ENCODE results near the gene SPATA25. TPM values are rescaled to one million over a fixed set of nuclear protein-coding genes. Genes with fewer than 3 reads are reported as not detected.
"Not testable (repeated sequence)": the region's sequence is repeated elsewhere in the genome, so short reads cannot be mapped to it uniquely, and the experiment has no call there.

Gene SPATA25
- total RNA-seq, 1 donor from 2014 or later, result 2.0 TPM

DNA sequence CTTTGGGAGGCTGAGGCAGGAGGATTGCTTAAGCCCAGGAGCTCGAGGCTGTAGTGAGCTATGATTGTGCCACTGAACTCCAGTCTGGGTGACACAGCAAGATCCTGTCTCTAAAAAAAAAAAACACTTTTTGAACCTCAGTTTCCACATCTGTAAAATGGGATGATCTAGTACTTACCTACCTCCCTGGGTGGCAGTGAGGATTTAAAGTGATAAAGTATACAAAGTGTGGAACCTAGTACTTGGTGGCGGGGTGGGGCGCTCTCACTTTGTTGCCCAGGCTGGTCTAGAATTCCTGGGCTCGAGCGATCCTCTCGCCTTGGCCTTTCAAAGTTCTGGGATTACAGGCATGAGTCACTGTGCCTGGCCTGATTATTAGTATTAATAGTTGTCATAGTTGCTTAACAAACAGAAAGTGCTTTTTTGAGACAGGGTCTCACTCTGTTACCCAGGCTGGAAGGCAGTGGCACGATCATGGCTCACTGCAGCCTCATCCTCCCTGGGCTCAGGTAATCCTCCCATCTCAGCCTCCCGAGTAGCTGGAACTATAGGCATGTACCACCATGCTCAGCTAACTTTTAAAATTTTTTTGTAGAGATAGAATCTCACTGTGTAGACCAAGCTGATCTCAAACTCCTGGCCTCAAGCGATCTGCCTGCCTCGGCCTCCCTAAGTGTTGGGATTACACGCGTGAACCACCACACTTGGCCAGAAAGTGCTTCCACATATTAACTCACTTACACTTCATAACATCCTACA lies 31.5 kb upstream of the SPATA25 start:
- intact Hi-C loops (cut with DNase I), result no loop called here
- DNase-seq (ENCODE audit: missing footprints) (no peak), ATAC-seq (no peak)

- DNase-seq (ENCODE audit: missing footprints) (no peak), ATAC-seq (peak; percentile 57)
- intact Hi-C loops (cut with DNase I), result no loop called here
Measured at GRCh38 chr20:45918182-45918737, 30.8 kb upstream of the SPATA25 start.

- ATAC-seq (peak; percentile 30), DNase-seq (ENCODE audit: missing footprints) (no peak)
- intact Hi-C loops (cut with DNase I), result no loop called here
Measured at GRCh38 chr20:45917790-45918141, 30.3 kb upstream of the SPATA25 start.

GRCh38 chr20:45913116-45913515 lies 25.7 kb upstream of the SPATA25 start:
- intact Hi-C loops (cut with DNase I), result no loop called here
- no peak for ATAC-seq

GRCh38 chr20:45912344-45912682 lies 24.9 kb upstream of the SPATA25 start:
- intact Hi-C loops (cut with DNase I), result no loop called here
- ATAC-seq (no peak), DNase-seq (ENCODE audit: missing footprints) (no peak)

More at GRCh38 chr20:45913116-45913515, 25.7 kb upstream of the SPATA25 start:
- DNase-seq (ENCODE audit: missing footprints), result no peak

- intact Hi-C loops (cut with DNase I), result loop anchor here (2.0 kb wide), 1 partner anchor 23 kb away; the partner anchor contains the start of gene PCIF1
- DNase-seq (ENCODE audit: missing footprints) (peak; percentile 90), ATAC-seq (peak; percentile 78)
Measured at GRCh38 chr20:45911486-45912343, 24.3 kb upstream of the SPATA25 start, which contains the start of gene PLTP. PLTP (minus strand) TSS chr20:45912155; CDS start chr20:45911452, 703 bp downstream.

DNA sequence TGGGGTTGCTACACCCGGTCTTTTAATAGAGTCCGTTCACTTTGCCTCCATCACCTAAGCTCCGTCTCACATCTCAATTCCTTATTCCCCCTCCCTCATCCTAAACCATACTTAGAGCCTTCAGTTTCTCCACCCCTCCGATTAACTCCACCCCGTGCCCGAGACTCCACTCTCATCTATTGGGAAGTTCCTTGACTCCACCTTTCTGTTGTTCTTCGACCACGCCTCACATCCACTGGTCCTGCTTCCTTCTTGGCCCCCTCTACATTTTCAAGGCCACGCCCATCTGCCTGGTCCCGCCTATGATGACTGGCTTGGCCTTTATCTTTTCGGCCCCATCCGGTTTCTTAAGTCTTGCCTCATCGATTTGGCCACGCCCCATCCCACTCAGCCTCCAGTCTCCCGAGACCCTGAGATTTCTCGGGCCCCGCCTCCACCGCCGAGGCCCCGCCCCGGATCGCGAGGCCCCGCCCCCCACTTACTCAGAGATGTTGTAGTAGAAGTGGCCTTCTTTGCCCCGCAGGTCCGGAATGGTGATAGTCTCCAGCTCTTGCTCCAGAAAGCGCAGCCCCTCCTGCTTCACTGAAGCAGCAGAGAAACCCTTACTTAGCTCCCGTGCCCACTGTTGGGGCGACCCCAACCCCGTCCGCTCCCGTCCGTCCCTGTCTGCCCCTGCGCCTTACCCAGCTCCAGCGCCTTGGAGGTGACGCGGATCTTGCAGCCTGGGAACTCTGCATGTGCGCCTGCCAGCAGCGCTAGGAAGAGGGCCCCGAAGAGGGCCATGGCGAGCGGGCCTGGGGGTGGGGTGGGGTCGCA lies 23.5 kb upstream of the SPATA25 start:
- peak; percentile 84 for ATAC-seq
- DNase-seq (ENCODE audit: missing footprints), result peak; percentile 96
- intact Hi-C loops (cut with DNase I), result loop anchor here (1.0 to 2.0 kb wide), 2 partner anchors 19 to 24 kb away; partner anchors contain the start of gene PCIF1

DNA sequence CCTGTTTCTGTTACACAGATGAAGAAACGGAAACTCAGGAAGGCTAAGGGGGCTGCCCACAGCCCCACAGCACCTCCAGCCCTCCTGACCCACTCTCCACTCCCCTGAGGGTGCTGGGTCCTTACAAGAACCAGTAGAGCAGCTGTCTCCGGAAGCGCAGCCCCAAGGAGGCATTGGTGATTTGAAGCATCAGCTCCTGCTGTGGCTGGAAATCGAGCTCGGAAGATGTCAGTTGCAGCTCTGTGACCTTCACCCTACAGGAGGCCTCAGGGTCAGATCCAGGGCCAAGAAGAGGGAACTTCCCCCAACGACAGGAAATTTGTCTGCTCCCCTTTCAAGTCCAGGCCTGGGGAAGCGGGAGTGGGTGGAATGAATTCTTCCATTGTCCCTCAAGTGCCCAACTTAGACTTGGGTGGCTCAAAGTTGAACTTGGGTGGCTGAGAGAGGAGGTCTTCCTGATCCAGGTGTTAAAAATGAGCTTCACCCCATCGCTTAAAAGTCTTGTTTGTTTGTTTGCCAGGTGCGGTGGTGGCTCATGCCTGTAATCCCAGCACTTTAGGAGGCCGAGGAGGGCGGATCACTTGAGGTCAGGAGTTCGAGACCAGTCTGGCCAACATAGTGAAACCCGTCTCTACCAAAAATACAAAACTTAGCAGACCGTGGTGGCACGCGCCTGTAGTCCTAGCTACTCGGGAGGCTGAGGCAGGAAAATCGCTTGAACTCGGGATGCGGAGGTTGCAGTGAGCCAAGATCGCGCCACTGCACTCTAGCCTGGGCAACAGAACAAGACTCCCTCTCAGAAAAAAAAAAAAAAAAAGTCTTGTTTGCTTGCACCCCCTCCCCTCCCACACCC lies 22.6 kb upstream of the SPATA25 start:
- no peak for DNase-seq (ENCODE audit: missing footprints)
- no peak for ATAC-seq
- intact Hi-C loops (cut with DNase I), result loop anchor here (1.0 to 2.0 kb wide), 2 partner anchors 18 to 25 kb away; partner anchors contain the start of gene PCIF1

DNA sequence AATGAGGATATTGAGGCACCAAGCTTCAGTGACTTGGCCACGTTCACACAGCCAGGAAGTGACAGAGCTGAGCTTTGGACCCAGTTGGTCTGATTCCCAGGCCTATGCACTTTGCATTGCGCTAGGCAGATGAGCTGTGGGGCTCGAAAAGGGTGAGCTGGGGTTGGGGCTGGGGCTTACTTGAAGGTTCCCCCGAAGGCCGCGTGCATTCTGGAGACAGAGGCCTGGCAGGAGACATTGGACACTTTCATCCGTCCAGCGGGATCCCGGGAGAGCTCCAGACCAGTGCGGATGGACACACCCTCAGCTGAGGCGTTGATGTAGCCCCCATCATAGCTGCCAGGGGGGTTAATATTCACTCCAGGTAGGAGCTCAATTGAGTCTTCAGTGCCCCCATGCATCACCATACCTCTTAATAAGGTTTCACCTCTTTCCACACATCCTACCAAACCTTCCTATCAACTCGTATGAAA lies 21.9 kb upstream of the SPATA25 start:
- intact Hi-C loops (cut with DNase I), result no loop called here
- no peak for ATAC-seq
- DNase-seq (ENCODE audit: missing footprints), result no peak

DNA sequence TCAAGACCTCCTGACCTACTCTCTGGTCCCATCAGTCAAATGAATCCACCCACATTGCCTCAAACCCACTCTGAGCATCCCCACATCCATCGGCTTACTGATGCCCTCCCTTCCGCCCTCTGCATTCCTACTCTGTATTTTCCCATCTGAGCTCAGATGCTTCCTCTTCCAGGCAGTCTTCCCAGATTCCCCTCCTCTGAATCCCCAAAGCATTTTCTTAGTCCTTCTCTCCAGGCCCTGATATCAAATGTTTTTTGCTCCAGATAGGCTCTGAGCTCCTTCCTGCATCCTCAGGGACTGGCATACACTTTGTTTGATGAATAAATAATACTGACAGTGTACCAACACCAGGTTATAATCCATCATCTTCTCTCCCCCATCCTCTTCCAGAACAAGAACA lies 20.7 kb upstream of the SPATA25 start:
- intact Hi-C loops (cut with DNase I), result no loop called here
- ATAC-seq, result no peak
- no peak for DNase-seq (ENCODE audit: missing footprints)

DNA sequence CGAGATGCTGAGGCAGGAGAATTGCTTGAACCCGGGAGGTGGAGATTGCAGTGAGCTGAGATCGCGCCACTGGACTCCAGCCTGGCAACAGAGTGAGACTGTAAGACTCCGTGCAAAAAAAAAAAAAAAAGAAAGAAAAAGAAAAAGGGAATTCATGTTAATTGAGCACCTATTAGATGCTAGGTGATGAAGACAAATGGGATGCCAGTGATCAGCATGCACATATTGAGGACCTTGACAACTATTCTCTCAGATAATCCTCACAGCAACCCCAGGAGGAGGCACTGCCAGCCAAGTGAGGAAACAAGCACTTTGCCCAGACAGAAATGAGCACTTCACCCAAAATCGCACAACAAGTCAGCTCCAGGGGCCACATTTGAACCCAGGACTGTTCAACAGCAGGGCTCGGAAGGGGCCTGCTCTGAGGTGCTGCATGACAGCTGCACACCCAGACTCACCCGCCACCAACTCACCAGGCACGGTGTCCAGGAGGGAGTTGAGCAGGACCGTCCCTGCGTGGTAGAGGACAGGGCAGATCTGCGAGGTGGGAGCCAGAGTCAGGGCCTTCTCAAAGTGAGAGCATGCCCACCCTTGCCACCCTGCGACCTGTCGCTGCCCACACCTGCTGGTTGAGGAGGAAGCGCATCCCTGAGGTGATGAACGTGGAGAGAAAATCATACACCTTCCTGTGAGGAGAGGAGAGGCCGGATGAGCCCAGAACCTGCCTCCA lies 20.0 kb upstream of the SPATA25 start:
- intact Hi-C loops (cut with DNase I), result no loop called here
- DNase-seq (ENCODE audit: missing footprints), result no peak
- no peak for ATAC-seq

DNA sequence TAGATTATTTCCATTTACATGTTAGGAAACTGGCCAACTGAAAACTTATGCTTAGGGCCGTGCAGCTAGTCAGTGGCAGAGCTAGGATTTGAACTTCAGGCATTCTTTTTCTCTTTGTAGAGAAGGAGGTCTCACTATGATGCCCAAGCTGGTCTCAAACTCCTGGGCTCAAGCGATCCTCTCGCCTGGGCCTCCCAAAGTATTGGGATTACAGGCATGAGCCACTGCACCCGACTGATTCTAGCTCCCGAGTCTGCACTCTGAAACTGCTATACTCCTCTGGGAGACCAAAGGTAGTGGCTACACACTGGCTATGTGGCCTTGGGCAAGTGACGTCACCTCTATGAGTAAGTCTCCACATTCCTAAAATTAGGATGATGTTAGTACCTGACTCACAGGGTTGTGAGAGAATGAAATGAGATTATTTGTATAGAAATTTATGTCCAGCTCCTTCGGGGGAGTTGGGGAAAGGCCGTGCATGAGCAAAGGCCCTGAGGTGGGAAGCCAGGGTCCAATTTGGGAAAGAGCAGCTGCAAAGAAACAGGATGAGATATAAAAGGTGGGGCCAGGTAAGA lies 18.2 kb upstream of the SPATA25 start:
- DNase-seq (ENCODE audit: missing footprints) (no peak), ATAC-seq (no peak)
- intact Hi-C loops (cut with DNase I), result no loop called here

DNA sequence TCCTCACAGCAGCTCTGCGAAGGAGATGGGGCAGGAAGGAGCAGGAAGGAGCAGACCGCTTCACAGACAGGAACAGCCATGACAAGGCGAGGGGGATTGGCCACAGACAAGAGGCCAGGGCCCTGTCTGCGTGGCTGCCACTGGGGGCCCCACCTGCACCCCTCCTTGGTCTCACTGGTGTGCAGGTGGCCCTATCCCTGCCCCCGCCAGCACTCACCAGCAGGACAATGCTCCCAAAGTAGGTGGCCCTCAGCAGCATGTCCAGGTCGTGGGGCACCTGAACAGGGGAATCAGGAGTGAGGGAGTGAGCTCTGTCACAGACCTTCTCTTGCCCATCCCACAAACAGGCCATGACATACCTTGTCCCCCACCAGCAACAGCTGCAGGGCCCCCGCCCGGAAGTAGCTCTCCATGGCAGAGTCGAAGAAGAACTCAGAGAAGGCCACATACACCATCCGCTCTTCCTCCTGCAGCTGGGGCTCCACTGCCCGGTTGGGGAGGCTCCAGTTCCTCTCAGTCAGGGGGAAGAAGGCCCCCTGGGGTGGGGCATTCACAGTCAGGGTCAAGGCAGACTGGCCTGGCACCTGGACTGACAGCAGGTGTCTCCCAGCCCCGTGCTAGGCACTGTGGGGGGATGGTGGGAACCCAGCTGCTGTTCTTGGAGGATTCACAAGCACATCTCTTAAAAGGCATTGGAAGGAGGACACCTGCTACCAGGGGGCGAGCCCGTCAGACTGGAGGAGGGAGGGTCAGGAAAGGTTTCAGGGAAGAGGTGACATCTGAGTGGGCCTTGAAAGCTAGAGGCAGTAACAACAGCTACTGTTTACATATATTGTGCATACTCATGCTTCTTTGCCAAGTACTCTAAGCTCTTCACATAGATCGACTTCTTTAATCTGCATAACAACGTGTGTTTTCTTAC lies 17.4 kb upstream of the SPATA25 start:
- no peak for DNase-seq (ENCODE audit: missing footprints)
- no peak for ATAC-seq
- intact Hi-C loops (cut with DNase I), result no loop called here

GRCh38 chr20:45902199-45902701 lies 14.8 kb upstream of the SPATA25 start:
- intact Hi-C loops (cut with DNase I), result no loop called here
- DNase-seq (ENCODE audit: missing footprints) (no peak), ATAC-seq (no peak)

DNA sequence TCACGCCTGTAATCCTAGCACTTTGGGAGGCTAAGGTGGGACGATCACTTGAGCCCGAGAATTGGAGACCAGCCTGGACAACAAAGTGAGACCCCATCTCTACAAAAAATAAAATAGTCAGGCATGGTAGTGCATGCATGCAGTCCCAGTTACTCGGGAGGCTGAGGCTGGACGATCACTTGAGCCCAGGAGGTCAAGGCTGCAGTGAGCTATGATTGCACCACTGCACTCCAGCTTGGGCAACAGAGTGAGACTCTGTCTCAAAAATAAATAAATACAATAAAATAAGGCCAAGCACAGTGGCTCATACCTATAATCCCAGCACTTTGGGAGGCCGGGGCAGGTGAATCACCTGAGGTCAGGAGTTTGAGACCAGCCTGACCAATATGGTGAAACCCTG lies 13.9 kb upstream of the SPATA25 start:
- ATAC-seq; intact Hi-C loops (cut with DNase I); DNase-seq (ENCODE audit: missing footprints): not testable (repeated sequence)
